GM18511 (cell line): Measurements from ENCODE around the gene ADCY2.

Source experiments
- ATAC-seq: cut with Tn5 transposase; IDR thresholded peaks from one replicate; pipeline ENCODE4 v1.9.1; 2021; ENCODE audit warnings: mild to moderate bottlenecking, moderate library complexity; ENCODE audit not compliant: unreplicated experiment

ADCY2 gene

GRCh38 chr5:7586480-7586879 is 190.5 kb downstream of the ADCY2 start:
- ATAC-seq = no peak

GRCh38 chr5:7589800-7590199 is 193.9 kb downstream of the ADCY2 start:
- ATAC-seq = no peak

GRCh38 chr5:7592910-7593309 is 197.0 kb downstream of the ADCY2 start:
- ATAC-seq = no peak

GRCh38 chr5:7597059-7597642 is 201.2 kb downstream of the ADCY2 start:
- no peak for ATAC-seq

GRCh38 chr5:7606840-7607465 is 211.0 kb downstream of the ADCY2 start:
- no peak for ATAC-seq

GRCh38 chr5:7608772-7609171 is 212.8 kb downstream of the ADCY2 start:
- ATAC-seq = no peak

GRCh38 chr5:7609726-7610125 is 213.8 kb downstream of the ADCY2 start:
- no peak for ATAC-seq

- ATAC-seq = no peak
Measured at GRCh38 chr5:7610531-7611177, 214.7 kb downstream of the ADCY2 start.

- ATAC-seq = no peak
Measured at GRCh38 chr5:7611518-7611917, 215.6 kb downstream of the ADCY2 start.

GRCh38 chr5:7615566-7616061 is 219.7 kb downstream of the ADCY2 start:
- ATAC-seq = no peak

GRCh38 chr5:7616897-7617296 is 221.0 kb downstream of the ADCY2 start:
- ATAC-seq = no peak

GRCh38 chr5:7622498-7622897 is 226.6 kb downstream of the ADCY2 start:
- no peak for ATAC-seq

- no peak for ATAC-seq
Measured at GRCh38 chr5:7625740-7626139, 229.8 kb downstream of the ADCY2 start.

GRCh38 chr5:7628248-7628647 is 232.3 kb downstream of the ADCY2 start:
- no peak for ATAC-seq

- no peak for ATAC-seq
Measured at GRCh38 chr5:7628820-7629219, 232.9 kb downstream of the ADCY2 start.

- no peak for ATAC-seq
Measured at GRCh38 chr5:7629561-7629960, 233.6 kb downstream of the ADCY2 start.

GRCh38 chr5:7634837-7635236 is 238.9 kb downstream of the ADCY2 start:
- no peak for ATAC-seq

- no peak for ATAC-seq
Measured at GRCh38 chr5:7638456-7638855, 242.5 kb downstream of the ADCY2 start.

- ATAC-seq = no peak
Measured at GRCh38 chr5:7642029-7642428, 246.1 kb downstream of the ADCY2 start.

GRCh38 chr5:7644723-7645122 is 248.8 kb downstream of the ADCY2 start:
- no peak for ATAC-seq

GRCh38 chr5:7650755-7651154 is 254.8 kb downstream of the ADCY2 start:
- no peak for ATAC-seq

GRCh38 chr5:7653046-7653445 is 257.1 kb downstream of the ADCY2 start:
- no peak for ATAC-seq
